HCT116 (cell line): ENCODE measurements around the gene MAGT1. TPM values are rescaled to one million over a fixed set of nuclear protein-coding genes. Genes with fewer than 3 reads are reported as not detected.

ENCODE experiments used
- ATAC-seq: fragments of 200-7000 bp; cut with Tn5 transposase; 2 replicates; pipeline ENCODE4 v1.9.1; 2020; ENCODE audit warnings: mild to moderate bottlenecking, moderate library complexity
- BruUV-seq: library from RNA; stranded (reverse); fragments of 400-500 nt; replicated peaks from 2 replicates; lab custom pipeline; 2021; lab: Mats Ljungman, UMichigan
- CTCF ChIA-PET: fragments of 300-600 bp; sonication (Branson Sonifier 250); formaldehyde crosslinking; loops from one replicate; lab custom pipeline; 2021; ENCODE audit warnings: antibody characterized with exemption; lab: Charles Lee
- POLR2A ChIA-PET: fragments of 300-600, 350-600 bp; sonication (Branson Sonifier 250); formaldehyde crosslinking; loops from one replicate; lab custom pipeline; 2021; ENCODE audit warnings: antibody characterized with exemption; lab: Charles Lee
- RAD21 ChIA-PET, 2 experiments: fragments of 300-600 bp; sonication (Branson Sonifier 250); formaldehyde crosslinking; loops; one replicate each; lab custom pipeline; 2023; ENCODE audit warnings: low total read pairs in 2 of 2; ENCODE audit not compliant: uncharacterized antibody in 2 of 2, unreplicated experiment in 2 of 2, low non-redundant PET in 1 of 2; lab: Charles Lee
- DNase-seq: peaks from one replicate; pipeline ENCODE4 v3.0.0-alpha.2; 2010; ENCODE audit warnings: low read depth, low spot score
- H2AFZ ChIP-seq: fragments of 200-600 bp; shearing (Covaris generic), sonication (generic); 2 replicates; pipeline ENCODE4 v1.6.1; 2017; ENCODE audit warnings: low read depth, mixed run types, mixed read lengths, antibody characterized with exemption, low read length; ENCODE audit not compliant: poor library complexity, severe bottlenecking
- H3K27ac ChIP-seq: 2 replicates; pipeline ENCODE4 v1.5.1; 2012; ENCODE audit warnings: low read depth, low read length
- H3K27me3 ChIP-seq: fragments of 200-600 bp; sonication (generic); 2 replicates; pipeline ENCODE4 v1.6.1; 2016; ENCODE audit warnings: mixed run types, low read length, mixed read lengths; ENCODE audit not compliant: insufficient read depth
- H3K36me3 ChIP-seq, 2 experiments: fragments of 200-500 bp in 1 of 2; fragments of 200-600 bp in 1 of 2; sonication (Bioruptor generic) in 1 of 2; sonication (generic) in 1 of 2; 2 replicates each; pipeline versions ENCODE4 v1.5.1 to v1.6.1; 2014 to 2016; ENCODE audit warnings: low read length in 2 of 2, inconsistent platforms in 1 of 2, mixed read lengths in 1 of 2, mixed run types in 1 of 2; ENCODE audit not compliant: insufficient read depth in 2 of 2, control insufficient read depth in 1 of 2
- H3K4me1 ChIP-seq, 2 experiments: fragments of 200-600 bp in 1 of 2; sonication (generic) in 1 of 2; 2 replicates each; pipeline versions ENCODE4 v1.5.1 to v1.6.1; 2012 to 2017; ENCODE audit warnings: low read length in 2 of 2, inconsistent platforms in 1 of 2, mild to moderate bottlenecking in 1 of 2, mixed read lengths in 1 of 2, mixed run types in 1 of 2, moderate library complexity in 1 of 2; ENCODE audit not compliant: insufficient read depth in 2 of 2, control insufficient read depth in 1 of 2
- H3K4me2 ChIP-seq: fragments of 200-600 bp; sonication (generic); 2 replicates; pipeline ENCODE4 v1.6.1; 2017; ENCODE audit warnings: mixed run types, low read length, mixed read lengths
- H3K4me3 ChIP-seq, 2 experiments: fragments of 200-600 bp in 1 of 2; sonication (generic) in 1 of 2; replicated peaks in 1 of 2; 2 replicates each; pipeline ENCODE4 v1.5.1; 2011 to 2016; ENCODE audit warnings: low read length in 2 of 2, control low read depth in 1 of 2, low read depth in 1 of 2, mild to moderate bottlenecking in 1 of 2, mixed read lengths in 1 of 2, mixed run types in 1 of 2
- H3K79me2 ChIP-seq: fragments of 200-600 bp; sonication (generic); 2 replicates; pipeline ENCODE4 v1.6.1; 2017; ENCODE audit warnings: mild to moderate bottlenecking, mixed run types, low read length, moderate library complexity, mixed read lengths; ENCODE audit not compliant: insufficient read depth
- H3K9ac ChIP-seq: fragments of 200-600 bp; sonication (generic); 2 replicates; pipeline ENCODE4 v1.6.1; 2016; ENCODE audit warnings: low read length, mixed read lengths
- H3K9me2 ChIP-seq: fragments of 200-600 bp; sonication (generic), shearing (Covaris generic); 2 replicates; pipeline ENCODE4 v1.6.1; 2017; ENCODE audit warnings: mixed run types, mild to moderate bottlenecking, moderate library complexity; ENCODE audit not compliant: insufficient read depth
- H3K9me3 ChIP-seq, 2 experiments: fragments of 200-500 bp in 1 of 2; fragments of 200-600 bp in 1 of 2; sonication (Bioruptor generic) in 1 of 2; sonication (generic) in 1 of 2; 2 replicates each; pipeline ENCODE4 v1.6.1; 2014 to 2017; ENCODE audit warnings: low read length in 2 of 2, mixed read lengths in 2 of 2, inconsistent platforms in 1 of 2, low read depth in 1 of 2, mild to moderate bottlenecking in 1 of 2, mixed run types in 1 of 2, moderate library complexity in 1 of 2; ENCODE audit not compliant: control insufficient read depth in 1 of 2, insufficient read depth in 1 of 2
- H4K20me1 ChIP-seq: fragments of 200-600 bp; sonication (generic), shearing (Covaris generic); 2 replicates; pipeline ENCODE4 v1.6.1; 2017; ENCODE audit warnings: mixed run types, mild to moderate bottlenecking, moderate library complexity; ENCODE audit not compliant: insufficient read depth
- CBX3 ChIP-seq: IDR thresholded peaks from 2 replicates; pipeline ENCODE4 v1.6.1; 2012; ENCODE audit warnings: low read depth
- CEBPB ChIP-seq: IDR thresholded peaks from 2 replicates; pipeline ENCODE4 v1.6.1; 2012; ENCODE audit warnings: low read depth
- CTCF ChIP-seq, 3 experiments: fragments of 200-600 bp in 1 of 3; sonication (generic) in 1 of 3; IDR thresholded peaks in 2 of 3; conservative IDR thresholded peaks in 1 of 3; 2 replicates each; pipeline ENCODE4 v1.5.1; 2012 to 2017; ENCODE audit warnings: low read depth in 2 of 3, low read length in 2 of 3, antibody characterized with exemption in 1 of 3, borderline replicate concordance in 1 of 3, control low read depth in 1 of 3, mild to moderate bottlenecking in 1 of 3, mixed read lengths in 1 of 3, mixed run types in 1 of 3, moderate library complexity in 1 of 3; ENCODE audit not compliant: insufficient read depth in 1 of 3
- EGR1 ChIP-seq: IDR thresholded peaks from 2 replicates; pipeline ENCODE4 v1.6.1; 2012; ENCODE audit warnings: low read depth
- ELF1 ChIP-seq: IDR thresholded peaks from 2 replicates; pipeline ENCODE4 v1.6.1; 2012; ENCODE audit warnings: low read depth, borderline replicate concordance
- FOSL1 ChIP-seq: IDR thresholded peaks from 2 replicates; pipeline ENCODE4 v1.6.1; 2012; ENCODE audit warnings: low read depth
- JUND ChIP-seq: IDR thresholded peaks from 2 replicates; pipeline ENCODE4 v1.6.1; 2012
- MAX ChIP-seq: IDR thresholded peaks from 2 replicates; pipeline ENCODE4 v1.6.1; 2012
- POLR2A ChIP-seq: IDR thresholded peaks from 2 replicates; pipeline ENCODE4 v1.7.0; 2011; ENCODE audit warnings: borderline replicate concordance; ENCODE audit not compliant: insufficient read depth, insufficient read length; ENCODE audit errors: extremely low read depth
- POLR2AphosphoS5 ChIP-seq: IDR thresholded peaks from 2 replicates; pipeline ENCODE4 v1.6.1; 2011; ENCODE audit warnings: mild to moderate bottlenecking, low read depth, low read length, moderate library complexity
- RAD21 ChIP-seq: IDR thresholded peaks from 2 replicates; pipeline ENCODE4 v1.6.1; 2012; ENCODE audit warnings: low read depth, mild to moderate bottlenecking
- SIN3A ChIP-seq: IDR thresholded peaks from 2 replicates; pipeline ENCODE4 v1.6.1; 2012; ENCODE audit warnings: low read depth
- SP1 ChIP-seq: IDR thresholded peaks from 2 replicates; pipeline ENCODE4 v1.6.1; 2012; ENCODE audit warnings: low read depth
- SRF ChIP-seq: IDR thresholded peaks from 2 replicates; pipeline ENCODE4 v1.6.1; 2012; ENCODE audit warnings: low read depth
- YY1 ChIP-seq: IDR thresholded peaks from 2 replicates; pipeline ENCODE4 v1.6.1; 2011; ENCODE audit warnings: low read length, low read depth, moderate library complexity, mild to moderate bottlenecking; ENCODE audit not compliant: insufficient replicate concordance; ENCODE audit errors: extremely low read depth
- ZBTB33 ChIP-seq: IDR thresholded peaks from 2 replicates; pipeline ENCODE4 v1.6.1; 2011; ENCODE audit warnings: mild to moderate bottlenecking, low read length, moderate library complexity; ENCODE audit not compliant: insufficient replicate concordance; ENCODE audit errors: extremely low read depth
- ZNF274 ChIP-seq: fragments of 200-500 bp; sonication (Bioruptor generic); IDR thresholded peaks from 2 replicates; pipeline ENCODE4 v1.6.1; 2014; ENCODE audit warnings: mild to moderate bottlenecking, low read depth, low read length, inconsistent platforms
- intact Hi-C: fragments of 100-400 bp; cut with micrococcal nuclease; formaldehyde crosslinking; loops from 2 replicates; pipeline ENCODE4 v1.10.0; 2022
- total RNA-seq: library from RNA; stranded (reverse); gene quantifications from one replicate; pipeline ENCODE4 v1.2.1, GENCODE V29; 2021; ENCODE audit not compliant: unreplicated experiment
- TF ChIP-seq, protein P1 (sequence below): IDR thresholded peaks from 2 replicates; pipeline ENCODE4 v1.6.1; 2012; ENCODE audit warnings: low read depth
- TF ChIP-seq, protein P2 (sequence below): IDR thresholded peaks from 2 replicates; pipeline ENCODE4 v1.6.1; 2012

Gene MAGT1
- total RNA-seq, 1 experiment from 2014 or later: 39.5 TPM

GRCh38 chrX:77786365-77786680, 108.9 kb downstream of the MAGT1 start:
- BruUV-seq: no TSS peak
- Histone ChIP-seq H3K4me1 (peaks cover 0 to 18% of the 10 kb centered on the region in 2 experiments; a peak in 1 of 4 replicates), H3K9me3 (no peaks in the 10 kb centered on the region), H3K36me3 (no peaks in the 10 kb centered on the region), H2AFZ (peak overlapping the region; percentile 80), H3K27me3 (no peaks in the 10 kb centered on the region), H3K79me2 (peaks cover 47% of the 10 kb centered on the region), H3K4me3 (peak overlapping the region; percentile 68 to 83), H4K20me1 (no peaks in the 10 kb centered on the region), H3K9ac (peak overlapping the region; percentile 88), H3K9me2 (no peaks in the 10 kb centered on the region), H3K27ac (0 out of 2 replicates have a peak overlapping the region, but pooled peaks have one; percentile 6), H3K4me2 (peak overlapping the region; percentile 85)
- intact Hi-C loops: loop anchor here (5.0 kb wide), 1 partner anchor 111 kb away; the partner anchor contains the start of genes COX7B and MAGT1
- DNase-seq: no peak
- TF ChIP-seq, protein P1, sequence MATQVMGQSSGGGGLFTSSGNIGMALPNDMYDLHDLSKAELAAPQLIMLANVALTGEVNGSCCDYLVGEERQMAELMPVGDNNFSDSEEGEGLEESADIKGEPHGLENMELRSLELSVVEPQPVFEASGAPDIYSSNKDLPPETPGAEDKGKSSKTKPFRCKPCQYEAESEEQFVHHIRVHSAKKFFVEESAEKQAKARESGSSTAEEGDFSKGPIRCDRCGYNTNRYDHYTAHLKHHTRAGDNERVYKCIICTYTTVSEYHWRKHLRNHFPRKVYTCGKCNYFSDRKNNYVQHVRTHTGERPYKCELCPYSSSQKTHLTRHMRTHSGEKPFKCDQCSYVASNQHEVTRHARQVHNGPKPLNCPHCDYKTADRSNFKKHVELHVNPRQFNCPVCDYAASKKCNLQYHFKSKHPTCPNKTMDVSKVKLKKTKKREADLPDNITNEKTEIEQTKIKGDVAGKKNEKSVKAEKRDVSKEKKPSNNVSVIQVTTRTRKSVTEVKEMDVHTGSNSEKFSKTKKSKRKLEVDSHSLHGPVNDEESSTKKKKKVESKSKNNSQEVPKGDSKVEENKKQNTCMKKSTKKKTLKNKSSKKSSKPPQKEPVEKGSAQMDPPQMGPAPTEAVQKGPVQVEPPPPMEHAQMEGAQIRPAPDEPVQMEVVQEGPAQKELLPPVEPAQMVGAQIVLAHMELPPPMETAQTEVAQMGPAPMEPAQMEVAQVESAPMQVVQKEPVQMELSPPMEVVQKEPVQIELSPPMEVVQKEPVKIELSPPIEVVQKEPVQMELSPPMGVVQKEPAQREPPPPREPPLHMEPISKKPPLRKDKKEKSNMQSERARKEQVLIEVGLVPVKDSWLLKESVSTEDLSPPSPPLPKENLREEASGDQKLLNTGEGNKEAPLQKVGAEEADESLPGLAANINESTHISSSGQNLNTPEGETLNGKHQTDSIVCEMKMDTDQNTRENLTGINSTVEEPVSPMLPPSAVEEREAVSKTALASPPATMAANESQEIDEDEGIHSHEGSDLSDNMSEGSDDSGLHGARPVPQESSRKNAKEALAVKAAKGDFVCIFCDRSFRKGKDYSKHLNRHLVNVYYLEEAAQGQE: no peak
- no peak for TF ChIP-seq CTCF (IDR thresholded peaks at IDR 0.05 in 2 of 3, conservative IDR thresholded peaks at IDR 0.05 in 1 of 3; ENCODE audit: borderline replicate concordance in 1 of 3, insufficient read depth in 1 of 3, low read depth in 2 of 3, low read length in 2 of 3)
- TF ChIP-seq ZNF274: no peak
- TF ChIP-seq POLR2A: no peak
- TF ChIP-seq JUND: no peak
- TF ChIP-seq YY1: no peak
- TF ChIP-seq, protein P2, sequence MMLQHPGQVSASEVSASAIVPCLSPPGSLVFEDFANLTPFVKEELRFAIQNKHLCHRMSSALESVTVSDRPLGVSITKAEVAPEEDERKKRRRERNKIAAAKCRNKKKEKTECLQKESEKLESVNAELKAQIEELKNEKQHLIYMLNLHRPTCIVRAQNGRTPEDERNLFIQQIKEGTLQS: no peak
- TF ChIP-seq RAD21: no peak
- no peak for TF ChIP-seq FOSL1
- TF ChIP-seq POLR2AphosphoS5: no peak
- TF ChIP-seq CEBPB: no peak
- TF ChIP-seq CBX3: no peak
- no peak for TF ChIP-seq MAX
- no peak for TF ChIP-seq SRF
- no peak for TF ChIP-seq SP1
- TF ChIP-seq ELF1: no peak
- no peak for TF ChIP-seq EGR1
- TF ChIP-seq SIN3A: no peak
- no peak for TF ChIP-seq ZBTB33
- CTCF ChIA-PET: no interaction called here
- RAD21 ChIA-PET: no interaction called here
- peak; percentile 20 for ATAC-seq
- POLR2A ChIA-PET: no interaction called here
